ENCODE data around the gene TMEM147.
A peak's percentile ranks its signal among the peaks of the same experiment; 100 is the strongest.

TMEM147 gene

GRCh38 chr19:35545001-35545854 is at the start of gene TMEM147:
TMEM147 (plus strand) TSS chr19:35545626; CDS start chr19:35545740, 114 bp downstream.
- peak; percentile 87 for DNase-seq

- DNase-seq = no peak
These were observed 48.0 kb upstream of the TMEM147 start for GRCh38 chr19:35497406-35497805.

- no peak for DNase-seq
These were observed 47.2 kb upstream of the TMEM147 start for GRCh38 chr19:35498220-35498619.

GRCh38 chr19:35498984-35499527 is 46.4 kb upstream of the TMEM147 start:
- no peak for DNase-seq

GRCh38 chr19:35500611-35501010 is 44.8 kb upstream of the TMEM147 start:
- DNase-seq = no peak

- peak; percentile 18 for DNase-seq
These were observed 43.7 kb upstream of the TMEM147 start for GRCh38 chr19:35501684-35502083.

- no peak for DNase-seq
These were observed 42.7 kb upstream of the TMEM147 start for GRCh38 chr19:35502751-35503150.

GRCh38 chr19:35506011-35506410 is 39.4 kb upstream of the TMEM147 start:
- DNase-seq = no peak

- DNase-seq = no peak
These were observed 37.9 kb upstream of the TMEM147 start for GRCh38 chr19:35507561-35507960.

GRCh38 chr19:35508129-35508528 is 37.3 kb upstream of the TMEM147 start:
- no peak for DNase-seq

- DNase-seq = peak; percentile 61
These were observed 36.3 kb upstream of the TMEM147 start for GRCh38 chr19:35509018-35509652.

- DNase-seq = peak; percentile 80
These were observed 35.4 kb upstream of the TMEM147 start for GRCh38 chr19:35509861-35510625.

GRCh38 chr19:35510626-35510964 is 34.8 kb upstream of the TMEM147 start:
- DNase-seq = no peak

- DNase-seq = no peak
These were observed 34.1 kb upstream of the TMEM147 start for GRCh38 chr19:35511337-35511736.

- DNase-seq = no peak
These were observed 32.4 kb upstream of the TMEM147 start for GRCh38 chr19:35512831-35513627.

GRCh38 chr19:35513628-35514281 is 31.7 kb upstream of the TMEM147 start, which contains the start of gene DMKN:
DMKN (minus strand) TSS chr19:35513649; CDS start chr19:35513475, 174 bp downstream.
- DNase-seq = peak; percentile 71

GRCh38 chr19:35514282-35514809 is 31.1 kb upstream of the TMEM147 start:
- peak; percentile 65 for DNase-seq

- DNase-seq = no peak
These were observed 29.1 kb upstream of the TMEM147 start for GRCh38 chr19:35516310-35516709.

- DNase-seq = no peak
These were observed 28.1 kb upstream of the TMEM147 start for GRCh38 chr19:35517342-35517741.

- peak; percentile 88 for DNase-seq
These were observed 27.1 kb upstream of the TMEM147 start for GRCh38 chr19:35518313-35518712.

- peak; percentile 76 for DNase-seq
These were observed 26.1 kb upstream of the TMEM147 start for GRCh38 chr19:35519291-35519690.
